ENCODE results near the gene BTBD2. TPM values are rescaled to one million over a fixed set of nuclear protein-coding genes. Genes with fewer than 3 reads are reported as not detected.

The BTBD2 gene
- total and polyA plus RNA-seq, 10 of the 15 experiments (the other 5 are each of a cell fraction or from before 2014, with no cell fraction given): 0.13 to 66.2 (median 10.4) TPM

DNA sequence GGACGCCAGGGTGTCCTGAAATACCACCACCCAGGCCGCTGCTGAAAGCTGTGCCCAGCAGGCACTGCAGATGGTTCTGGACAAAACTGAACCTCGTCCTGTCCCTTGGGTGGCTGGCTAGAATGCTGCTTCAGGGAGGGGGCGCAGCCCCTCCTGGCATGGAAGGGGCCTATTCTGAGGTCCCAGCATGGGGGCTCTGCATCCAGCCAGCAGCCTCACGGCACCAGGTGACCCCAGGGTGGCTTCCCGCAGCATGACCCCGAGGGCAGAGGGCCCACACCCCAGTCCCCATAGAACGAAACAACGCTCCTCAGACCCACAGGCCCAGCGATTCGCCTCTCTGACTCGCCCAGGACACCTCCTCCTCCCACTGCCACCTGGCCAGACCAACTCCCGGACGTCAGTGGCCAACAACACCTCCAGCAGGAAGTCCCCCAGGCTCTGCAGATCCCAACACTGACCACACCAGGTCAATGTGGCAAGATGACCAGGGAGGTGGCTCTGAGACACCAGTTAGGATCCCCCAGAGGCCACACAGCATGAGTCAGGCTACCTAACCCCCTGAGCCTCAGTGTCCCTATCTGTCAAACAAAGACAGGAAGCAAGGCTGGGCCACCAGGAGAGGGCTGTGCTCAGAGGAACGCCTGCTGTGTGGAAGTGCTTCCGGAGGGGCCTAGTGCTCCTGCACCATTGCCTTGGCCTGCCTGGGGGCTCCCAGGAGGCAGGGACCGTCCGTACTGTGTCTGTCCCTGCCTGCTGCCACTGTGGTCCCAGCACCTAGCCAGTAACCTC, 29.4 kb upstream of the BTBD2 start:
- Histone ChIP-seq H3K4me1 (ENCODE audit: control insufficient read depth, insufficient read depth, low read length) (peaks cover 50% of the 10 kb centered on the region), H3K36me3 (ENCODE audit: control insufficient read depth in 2 of 2, insufficient read depth in 2 of 2, low read length in 1 of 2) (peaks cover 17 to 21% of the 10 kb centered on the region in 2 experiments), H3K4me3 (no peak overlapping the region; the same call in 1 of the 2 replicates), H2AFZ (ENCODE audit: control insufficient read depth, low read depth, low read length) (no peak overlapping the region), H3K79me2 (ENCODE audit: control insufficient read depth, insufficient read depth, low read length) (peaks cover 68% of the 10 kb centered on the region), H3K27me3 (replicated peaks in 1 of 2; ENCODE audit: control insufficient read depth in 2 of 2, insufficient read depth in 2 of 2, low read length in 1 of 2) (no peaks in the 10 kb centered on the region), H3K9ac (ENCODE audit: control insufficient read depth, insufficient read depth, low read length) (no peak overlapping the region), H3K4me2 (ENCODE audit: control insufficient read depth, insufficient read depth) (peak overlapping the region; percentile 50), H3K27ac (ENCODE audit: control insufficient read depth, insufficient read depth) (no peak overlapping the region), H3K9me3 (replicated peaks; ENCODE audit: control insufficient read depth, insufficient read depth, low read length) (no peaks in the 10 kb centered on the region), H4K20me1 (ENCODE audit: control insufficient read depth, insufficient read depth) (peaks cover 13% of the 10 kb centered on the region)
- ChIA-PET POLR2A (interaction anchor here (1.0 to 4.3 kb wide), 2 partner anchors 22 to 49 kb away, joined by 3 to 37 read pairs; no protein-coding TSS in a partner anchor), CTCF (interaction anchor here (1.0 kb wide), 1 partner anchor 10 kb away, joined by 3 read pairs; no protein-coding TSS in a partner anchor), SMC1A (ENCODE audit: uncharacterized antibody, unreplicated experiment) (no interaction called here), RAD21 (ENCODE audit: unreplicated experiment) (interaction anchor here (0.5 kb wide), 2 partner anchors 25 to 39 kb away, joined by 3 to 4 read pairs; no protein-coding TSS in a partner anchor)
- TF ChIP-seq POLR2A (IDR thresholded peaks at IDR 0.05; ENCODE audit: low read depth, low read length) (peak; percentile 43), SREBF1 (IDR thresholded peaks at IDR 0.05; ENCODE audit: low read length) (no peak), POLR2AphosphoS5 (IDR thresholded peaks at IDR 0.05; ENCODE audit: low read length) (peak; percentile 46), SMAD5 (IDR thresholded peaks at IDR 0.05; ENCODE audit: low read depth) (no peak), TAF1 (IDR thresholded peaks at IDR 0.05; ENCODE audit: borderline replicate concordance, low read depth, low read length) (no peak), TCF3 (IDR thresholded peaks at IDR 0.05; ENCODE audit: borderline replicate concordance, insufficient read depth, low read depth, low read length) (0 out of 2 replicates have a peak, but pooled peaks have one; percentile 11), BMI1 (IDR thresholded peaks at IDR 0.05; ENCODE audit: borderline replicate concordance) (no peak), SUZ12 (IDR thresholded peaks at IDR 0.05; ENCODE audit: unreplicated experiment) (no peak), ZNF384 (IDR thresholded peaks at IDR 0.05; ENCODE audit: borderline replicate concordance, low read depth, low read length) (no peak)
- TF ChIP-seq, protein P1, sequence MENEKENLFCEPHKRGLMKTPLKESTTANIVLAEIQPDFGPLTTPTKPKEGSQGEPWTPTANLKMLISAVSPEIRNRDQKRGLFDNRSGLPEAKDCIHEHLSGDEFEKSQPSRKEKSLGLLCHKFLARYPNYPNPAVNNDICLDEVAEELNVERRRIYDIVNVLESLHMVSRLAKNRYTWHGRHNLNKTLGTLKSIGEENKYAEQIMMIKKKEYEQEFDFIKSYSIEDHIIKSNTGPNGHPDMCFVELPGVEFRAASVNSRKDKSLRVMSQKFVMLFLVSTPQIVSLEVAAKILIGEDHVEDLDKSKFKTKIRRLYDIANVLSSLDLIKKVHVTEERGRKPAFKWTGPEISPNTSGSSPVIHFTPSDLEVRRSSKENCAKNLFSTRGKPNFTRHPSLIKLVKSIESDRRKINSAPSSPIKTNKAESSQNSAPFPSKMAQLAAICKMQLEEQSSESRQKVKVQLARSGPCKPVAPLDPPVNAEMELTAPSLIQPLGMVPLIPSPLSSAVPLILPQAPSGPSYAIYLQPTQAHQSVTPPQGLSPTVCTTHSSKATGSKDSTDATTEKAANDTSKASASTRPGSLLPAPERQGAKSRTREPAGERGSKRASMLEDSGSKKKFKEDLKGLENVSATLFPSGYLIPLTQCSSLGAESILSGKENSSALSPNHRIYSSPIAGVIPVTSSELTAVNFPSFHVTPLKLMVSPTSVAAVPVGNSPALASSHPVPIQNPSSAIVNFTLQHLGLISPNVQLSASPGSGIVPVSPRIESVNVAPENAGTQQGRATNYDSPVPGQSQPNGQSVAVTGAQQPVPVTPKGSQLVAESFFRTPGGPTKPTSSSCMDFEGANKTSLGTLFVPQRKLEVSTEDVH (IDR thresholded peaks at IDR 0.05; ENCODE audit: low read depth, partially characterized antibody): no peak
- TF ChIP-seq, protein P2, sequence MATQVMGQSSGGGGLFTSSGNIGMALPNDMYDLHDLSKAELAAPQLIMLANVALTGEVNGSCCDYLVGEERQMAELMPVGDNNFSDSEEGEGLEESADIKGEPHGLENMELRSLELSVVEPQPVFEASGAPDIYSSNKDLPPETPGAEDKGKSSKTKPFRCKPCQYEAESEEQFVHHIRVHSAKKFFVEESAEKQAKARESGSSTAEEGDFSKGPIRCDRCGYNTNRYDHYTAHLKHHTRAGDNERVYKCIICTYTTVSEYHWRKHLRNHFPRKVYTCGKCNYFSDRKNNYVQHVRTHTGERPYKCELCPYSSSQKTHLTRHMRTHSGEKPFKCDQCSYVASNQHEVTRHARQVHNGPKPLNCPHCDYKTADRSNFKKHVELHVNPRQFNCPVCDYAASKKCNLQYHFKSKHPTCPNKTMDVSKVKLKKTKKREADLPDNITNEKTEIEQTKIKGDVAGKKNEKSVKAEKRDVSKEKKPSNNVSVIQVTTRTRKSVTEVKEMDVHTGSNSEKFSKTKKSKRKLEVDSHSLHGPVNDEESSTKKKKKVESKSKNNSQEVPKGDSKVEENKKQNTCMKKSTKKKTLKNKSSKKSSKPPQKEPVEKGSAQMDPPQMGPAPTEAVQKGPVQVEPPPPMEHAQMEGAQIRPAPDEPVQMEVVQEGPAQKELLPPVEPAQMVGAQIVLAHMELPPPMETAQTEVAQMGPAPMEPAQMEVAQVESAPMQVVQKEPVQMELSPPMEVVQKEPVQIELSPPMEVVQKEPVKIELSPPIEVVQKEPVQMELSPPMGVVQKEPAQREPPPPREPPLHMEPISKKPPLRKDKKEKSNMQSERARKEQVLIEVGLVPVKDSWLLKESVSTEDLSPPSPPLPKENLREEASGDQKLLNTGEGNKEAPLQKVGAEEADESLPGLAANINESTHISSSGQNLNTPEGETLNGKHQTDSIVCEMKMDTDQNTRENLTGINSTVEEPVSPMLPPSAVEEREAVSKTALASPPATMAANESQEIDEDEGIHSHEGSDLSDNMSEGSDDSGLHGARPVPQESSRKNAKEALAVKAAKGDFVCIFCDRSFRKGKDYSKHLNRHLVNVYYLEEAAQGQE (IDR thresholded peaks at IDR 0.05; ENCODE audit: low read depth, low read length): no peak
- ATAC-seq (no peak), FAIRE-seq (no peak), DNase-seq (ENCODE audit: low read depth, low spot score) (no peak)
- in situ Hi-C loops (cut with MboI): no loop called here
- 67% methylated on average over 18 of the region's 18 CpGs for WGBS (ENCODE audit: insufficient coverage, insufficient replicate concordance, low lambda C conversion rate, missing lambda C conversion rate)
- intact Hi-C loops (cut with micrococcal nuclease; ENCODE audit: unreplicated experiment): no loop called here
- no TSS peak for BruUV-seq (replicated peaks)
